ENCODE results near the gene BRIX1.

The BRIX1 gene, protein sequence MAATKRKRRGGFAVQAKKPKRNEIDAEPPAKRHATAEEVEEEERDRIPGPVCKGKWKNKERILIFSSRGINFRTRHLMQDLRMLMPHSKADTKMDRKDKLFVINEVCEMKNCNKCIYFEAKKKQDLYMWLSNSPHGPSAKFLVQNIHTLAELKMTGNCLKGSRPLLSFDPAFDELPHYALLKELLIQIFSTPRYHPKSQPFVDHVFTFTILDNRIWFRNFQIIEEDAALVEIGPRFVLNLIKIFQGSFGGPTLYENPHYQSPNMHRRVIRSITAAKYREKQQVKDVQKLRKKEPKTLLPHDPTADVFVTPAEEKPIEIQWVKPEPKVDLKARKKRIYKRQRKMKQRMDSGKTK

GRCh38 chr5:34915139-34915855 lies at the start of gene BRIX1, which contains the start of gene RAD1:
Gene BRIX1 (plus strand): TSS chr5:34915711. CDS start chr5:34915739, 28 bp downstream.
Gene RAD1 (minus strand): TSS chr5:34915504. CDS start chr5:34914892, 612 bp downstream.
- DNase-seq = peak; percentile 94

DNA sequence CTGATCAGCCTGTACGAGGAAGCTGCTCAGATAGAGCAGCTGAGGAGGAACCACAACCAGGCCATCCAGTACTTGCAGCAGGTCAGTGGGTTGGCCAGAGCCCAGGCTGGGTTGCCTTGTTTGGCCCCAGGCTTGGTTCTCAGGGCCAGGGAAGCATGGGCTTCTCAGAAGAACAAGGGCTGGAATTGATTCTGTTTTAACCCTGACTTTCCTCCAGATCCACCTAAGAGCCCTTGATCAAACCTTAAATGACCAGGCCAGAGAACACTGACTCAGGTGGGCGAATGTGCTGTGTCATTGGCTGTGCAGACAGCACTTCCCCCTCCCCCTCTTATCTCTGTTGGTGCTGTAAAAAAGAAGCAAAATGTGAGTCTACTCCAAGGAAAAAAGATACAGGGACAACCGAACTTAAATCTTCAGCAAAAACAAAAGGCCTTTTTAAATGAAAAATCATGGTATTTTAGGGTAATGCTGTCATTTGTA lies 48.5 kb upstream of the BRIX1 start:
- DNase-seq = no peak

DNA sequence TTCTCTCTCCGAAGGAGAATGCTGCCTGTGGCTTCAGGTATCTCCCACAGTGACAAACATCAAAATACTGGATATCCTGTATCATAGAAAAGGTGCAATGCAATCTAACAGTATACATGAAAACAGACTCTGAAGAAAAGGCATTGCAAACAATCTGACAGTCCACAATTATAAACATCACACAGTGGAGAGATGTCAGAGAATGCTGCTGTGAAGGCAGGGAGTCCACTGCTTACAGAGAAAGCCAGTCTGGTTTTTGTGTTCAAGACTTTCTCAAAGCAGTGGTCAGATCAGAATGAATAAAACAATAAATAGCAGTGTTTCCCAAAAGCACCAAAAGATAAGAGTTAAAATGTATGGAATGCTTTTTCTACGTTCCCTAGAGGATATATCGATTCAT lies 47.9 kb upstream of the BRIX1 start:
- DNase-seq = no peak

DNA sequence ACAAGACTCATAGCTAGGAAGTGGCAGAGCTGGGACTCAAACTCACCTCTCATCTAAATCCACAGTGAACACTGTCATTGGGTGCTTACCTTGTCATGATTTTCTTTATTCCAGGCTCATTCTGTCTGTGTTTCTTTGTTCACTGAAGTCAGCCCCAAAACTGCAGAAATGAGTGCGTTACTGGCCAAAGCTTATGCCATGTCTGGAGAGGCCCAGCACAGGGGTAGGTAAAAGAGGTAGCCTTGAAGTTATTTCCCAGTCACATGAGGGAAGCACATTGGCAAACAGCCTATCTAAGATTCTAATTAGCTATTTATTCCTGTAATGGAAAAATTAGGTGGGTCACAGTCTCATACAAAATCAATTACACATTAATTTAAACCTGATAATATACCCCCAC lies 46.7 kb upstream of the BRIX1 start:
- DNase-seq = no peak

GRCh38 chr5:34869256-34869655 lies 46.3 kb upstream of the BRIX1 start:
- DNase-seq = no peak

- no peak for DNase-seq
Measured at GRCh38 chr5:34870382-34870781, 45.1 kb upstream of the BRIX1 start.

DNA sequence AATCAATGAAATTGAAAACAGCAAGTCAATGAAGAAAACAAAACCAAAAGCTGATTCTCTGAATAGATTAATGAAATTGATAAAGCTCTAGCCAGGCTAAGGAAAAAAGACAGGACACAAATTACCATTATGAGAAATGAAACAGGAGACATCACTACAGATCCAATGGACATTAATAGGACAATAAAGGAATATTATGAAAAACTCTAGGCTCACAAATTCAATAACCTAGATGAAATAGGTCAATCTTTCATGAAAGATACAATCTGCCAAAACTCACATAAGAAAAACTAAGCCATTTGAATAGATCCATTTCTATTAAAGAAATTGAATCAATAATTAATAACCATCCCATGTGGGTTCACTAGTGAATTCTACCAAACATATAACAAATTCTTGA lies 39.2 kb upstream of the BRIX1 start:
- no peak for DNase-seq

- no peak for DNase-seq
Measured at GRCh38 chr5:34881246-34881645, 34.3 kb upstream of the BRIX1 start.

DNA sequence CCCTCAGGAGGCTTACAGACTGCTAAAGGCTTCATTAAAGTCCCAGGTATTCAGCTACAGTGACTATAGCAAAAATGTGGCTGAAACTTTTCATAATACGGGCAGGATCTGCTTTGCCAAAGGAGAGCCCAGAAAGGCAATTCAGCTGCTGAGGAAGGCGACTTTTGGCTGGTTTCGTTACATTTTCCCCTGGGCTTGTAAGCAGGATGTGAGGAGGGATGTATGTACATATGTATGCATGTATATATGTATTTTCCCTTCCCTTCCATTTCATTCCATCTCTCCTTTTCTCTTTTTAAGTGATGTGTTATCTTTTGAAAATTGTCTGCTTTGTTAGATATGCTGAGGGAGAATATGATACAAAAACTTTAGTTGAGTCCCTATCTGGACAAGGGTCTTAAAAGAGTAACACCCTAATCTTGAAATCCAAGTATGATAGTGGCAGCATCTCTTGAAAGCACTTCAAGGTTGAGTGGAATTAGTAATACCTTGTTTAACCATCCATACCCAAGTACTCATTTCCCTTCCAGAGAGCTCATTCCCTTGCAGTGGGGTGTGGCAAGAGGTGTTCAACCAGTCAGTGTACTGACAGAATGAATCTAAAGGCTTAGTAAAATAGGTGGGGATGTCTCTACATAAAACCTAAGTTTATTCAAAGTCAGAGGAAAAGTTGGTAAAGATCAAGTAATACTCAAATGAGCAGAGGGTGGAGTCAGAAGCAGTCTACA lies 29.0 kb upstream of the BRIX1 start:
- no peak for DNase-seq

- DNase-seq = no peak
Measured at GRCh38 chr5:34889394-34889793, 26.1 kb upstream of the BRIX1 start.

DNA sequence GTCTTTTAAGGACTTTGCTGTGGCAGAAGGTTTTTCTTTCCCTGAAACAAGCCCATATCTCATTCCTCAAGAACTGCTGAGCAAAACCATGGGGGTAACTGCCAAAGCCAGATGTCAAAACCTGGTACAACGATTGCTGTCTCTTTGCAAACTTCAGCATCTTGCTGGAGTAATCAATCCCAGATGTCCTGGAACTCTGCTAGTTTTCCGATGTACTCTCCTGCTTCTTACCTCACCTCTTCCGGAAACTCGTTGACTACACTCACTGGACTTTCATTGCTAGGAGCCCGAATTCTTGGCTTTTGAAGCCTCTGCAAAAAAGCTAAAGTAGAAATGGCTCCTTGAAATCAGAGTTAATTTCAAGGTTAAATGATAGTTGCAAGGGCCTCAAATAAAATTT lies 23.5 kb upstream of the BRIX1 start:
- no peak for DNase-seq

GRCh38 chr5:34892414-34892813 lies 23.1 kb upstream of the BRIX1 start:
- no peak for DNase-seq

DNA sequence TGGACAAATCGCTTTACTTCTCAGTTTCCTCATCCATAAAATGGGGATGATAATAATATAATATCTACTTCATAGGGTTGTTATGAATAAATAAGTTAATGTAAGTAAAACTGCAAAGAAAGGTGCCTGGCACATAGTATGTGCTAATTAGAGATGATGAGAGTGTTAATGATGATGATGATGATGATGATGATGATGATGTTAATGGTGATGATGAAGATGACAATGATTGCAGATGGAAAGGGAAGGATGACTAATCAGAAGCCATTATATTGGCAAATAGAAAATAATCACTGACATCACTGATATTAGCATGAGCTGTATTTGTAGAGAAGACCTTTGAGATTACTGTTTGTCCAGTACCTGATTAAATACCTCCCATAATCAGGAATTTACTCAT lies 20.8 kb upstream of the BRIX1 start:
- no peak for DNase-seq

GRCh38 chr5:34895641-34896419 lies 19.7 kb upstream of the BRIX1 start:
- no peak for DNase-seq

DNA sequence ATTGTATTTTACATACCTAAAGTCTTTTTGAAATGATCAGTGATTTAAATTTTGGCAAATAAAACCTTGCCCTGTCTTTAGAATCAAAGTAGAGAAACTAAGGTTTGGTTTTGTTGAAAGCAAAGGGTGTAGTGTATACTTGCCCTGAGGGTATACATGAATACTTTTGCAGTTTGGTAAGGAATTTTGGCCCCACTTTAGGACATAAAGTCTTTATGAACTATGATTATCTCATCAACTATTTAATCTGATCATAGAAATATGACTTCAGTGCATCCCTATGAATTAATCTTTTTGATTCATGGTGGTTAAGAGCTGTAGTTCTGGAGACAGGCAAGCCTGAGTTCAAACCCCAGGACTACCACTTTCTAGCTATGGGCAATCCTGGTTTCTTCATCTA lies 17.9 kb upstream of the BRIX1 start:
- no peak for DNase-seq

- peak; percentile 67 for DNase-seq
Measured at GRCh38 chr5:34898258-34898895, 17.1 kb upstream of the BRIX1 start.

DNA sequence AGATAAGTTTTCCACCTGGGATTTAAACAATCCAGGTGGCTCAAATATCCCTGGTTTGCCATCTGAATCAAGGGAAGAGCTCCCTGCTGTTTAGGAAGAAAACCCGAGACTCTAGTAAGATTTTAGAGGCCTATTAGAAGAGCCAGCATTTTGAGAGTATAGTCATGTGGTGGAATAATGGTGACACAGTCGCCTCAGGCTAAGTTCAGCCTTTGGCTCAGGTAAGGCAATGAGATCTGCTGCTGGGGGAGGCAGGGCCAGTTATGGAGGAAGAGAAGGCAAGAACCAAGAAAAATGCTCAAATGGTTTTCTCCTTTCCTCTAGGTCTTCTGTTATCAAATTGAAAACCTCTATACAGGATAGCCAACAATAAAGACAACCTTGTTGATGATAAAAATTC lies 16.4 kb upstream of the BRIX1 start:
- no peak for DNase-seq

GRCh38 chr5:34900652-34901051 lies 14.9 kb upstream of the BRIX1 start:
- no peak for DNase-seq

GRCh38 chr5:34903260-34903659 lies 12.3 kb upstream of the BRIX1 start:
- no peak for DNase-seq

DNA sequence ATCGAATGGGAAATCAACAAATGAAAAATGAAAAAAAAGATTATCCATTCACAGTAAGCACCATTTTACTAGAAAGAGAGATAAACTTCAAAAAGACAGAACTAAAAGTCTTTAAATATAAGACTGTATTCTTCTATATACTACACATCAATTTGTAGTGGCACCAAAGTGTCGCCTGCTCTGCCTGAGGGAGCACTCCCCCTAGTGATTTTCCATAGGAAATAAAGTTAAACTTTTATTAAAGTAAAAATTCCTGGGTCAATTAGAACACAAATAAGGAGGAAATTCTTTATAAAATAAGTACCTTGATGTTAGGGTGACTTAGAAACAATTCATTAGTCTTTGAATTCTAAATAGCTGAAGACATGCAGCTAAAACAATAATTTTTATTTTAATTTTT lies 9.9 kb upstream of the BRIX1 start:
- no peak for DNase-seq

- no peak for DNase-seq
Measured at GRCh38 chr5:34913072-34913471, 2.4 kb upstream of the BRIX1 start.

DNA sequence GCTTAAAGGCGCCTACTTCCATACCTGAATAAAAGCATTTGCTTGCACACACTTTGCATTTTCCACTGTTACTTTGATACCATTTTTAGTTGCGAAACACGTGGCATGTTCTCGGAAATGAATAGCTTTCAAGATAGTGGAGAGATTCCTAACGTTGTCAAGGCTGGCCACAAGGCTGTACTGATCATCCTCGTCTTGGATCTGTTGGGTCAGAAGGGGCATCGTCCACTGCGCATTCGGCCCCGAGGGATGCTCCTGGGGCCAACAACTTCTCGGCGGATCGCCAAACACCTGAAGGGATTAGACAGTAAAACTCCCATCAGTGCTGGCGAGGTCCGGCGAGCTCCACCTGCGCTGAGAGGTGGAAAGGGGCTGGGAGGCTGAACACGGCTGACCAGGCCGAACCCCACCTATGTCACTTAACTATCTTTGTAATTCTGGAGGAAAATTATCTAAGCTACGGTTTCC lies 806 bp upstream of the BRIX1 start:
- peak; percentile 39 for DNase-seq
